ENCODE results near the gene VAV3. TPM values are rescaled to one million over a fixed set of nuclear protein-coding genes. Genes with fewer than 3 reads are reported as not detected.

Gene VAV3
- total and polyA plus RNA-seq, 2 of the 8 experiments (the other 6 are each of a cell fraction or from before 2014, with no cell fraction given) = 2.9 to 7.9 TPM

GRCh38 chr1:107817935-107818334, 147.0 kb downstream of the VAV3 start:
- Histone ChIP-seq H4K20me1 (replicated peaks in 1 of 2; ENCODE audit: control insufficient read depth in 1 of 2, insufficient read depth in 2 of 2, low read length in 2 of 2) (no peaks in the 10 kb centered on the region), H3K14ac (ENCODE audit: insufficient read length) (no peak overlapping the region), H3K4me2 (ENCODE audit: insufficient read depth in 1 of 2, low read depth in 2 of 2, low read length in 2 of 2) (no peak overlapping the region), H3K4me3 (ENCODE audit: extremely low read depth in 1 of 4, insufficient read depth in 2 of 4, low read depth in 3 of 4, low read length in 4 of 4) (no peak overlapping the region), H3K9ac (replicated peaks in 1 of 4; ENCODE audit: extremely low read depth in 1 of 4, low read depth in 3 of 4, low read length in 3 of 4) (no peak overlapping the region), H3K4me1 (replicated peaks in 1 of 4; ENCODE audit: control insufficient read depth in 3 of 4, insufficient read depth in 4 of 4, low read length in 3 of 4) (peaks cover 0 to 3% (median 0%) of the 10 kb centered on the region in 4 experiments; a peak in 3 of 7 replicates), H2BK5ac (ENCODE audit: low read depth, low read length) (no peak overlapping the region), H2BK15ac (ENCODE audit: low read length) (no peak overlapping the region), H2BK20ac (ENCODE audit: low read length) (no peak overlapping the region), H3K36me3 (ENCODE audit: control insufficient read depth in 2 of 4, insufficient read depth in 4 of 4, low read length in 3 of 4) (no peaks in the 10 kb centered on the region), H3K27me3 (replicated peaks in 1 of 4; ENCODE audit: control insufficient read depth in 3 of 4, extremely low read depth in 1 of 4, insufficient read depth in 3 of 4, low read length in 3 of 4) (no peaks in the 10 kb centered on the region), H3K18ac (ENCODE audit: extremely low read depth, low read length) (no peak overlapping the region), H4K91ac (replicated peaks; ENCODE audit: insufficient read length, low read length) (no peak overlapping the region), H3K23me2 (ENCODE audit: low read depth, low read length) (no peaks in the 10 kb centered on the region; the same call in 1 of the 2 replicates), H3K56ac (replicated peaks; ENCODE audit: insufficient read length, low read depth, low read length) (no peak overlapping the region), H3K9me3 (ENCODE audit: insufficient read depth in 2 of 2, low read depth in 1 of 2, low read length in 1 of 2) (no peaks in the 10 kb centered on the region), H2BK12ac (ENCODE audit: low read depth, low read length) (no peak overlapping the region), H3K4ac (replicated peaks; ENCODE audit: insufficient read length, low read depth, low read length) (no peak overlapping the region), H2AK5ac (ENCODE audit: low read depth, low read length) (no peak overlapping the region), H4K5ac (ENCODE audit: insufficient read length, low read depth, low read length) (no peak overlapping the region), H2BK120ac (replicated peaks; ENCODE audit: low read depth, low read length) (no peak overlapping the region), H3K79me1 (ENCODE audit: low read depth, low read length) (no peaks in the 10 kb centered on the region), H3K27ac (ENCODE audit: low read depth, low read length) (no peak overlapping the region), H3K23ac (ENCODE audit: insufficient read length) (no peak overlapping the region), H2AFZ (ENCODE audit: low read length) (no peak overlapping the region), H4K8ac (ENCODE audit: extremely low read depth, insufficient read depth, low read length) (no peak overlapping the region), H3K79me2 (ENCODE audit: control insufficient read depth in 1 of 2, insufficient read depth in 2 of 2, low read length in 2 of 2) (no peaks in the 10 kb centered on the region)
- POLR2A ChIA-PET (ENCODE audit: partially characterized antibody) = interaction anchor here (0.7 kb wide), 1 partner anchor 789 kb away, joined by 3 read pairs; no protein-coding TSS in a partner anchor
- 85% methylated on average over 2 of the region's 2 CpGs; no CpG with 5 or more reads in 1 of the 2 experiments for WGBS, 2 experiments (ENCODE audit: extremely low coverage in 1 of 2, insufficient coverage in 1 of 2, insufficient read length in 1 of 2, insufficient replicate concordance in 2 of 2, low coverage in 1 of 2, low lambda C conversion rate in 2 of 2, missing lambda C conversion rate in 1 of 2)
- DNase-seq (ENCODE audit: low read depth in 1 of 2, low spot score in 2 of 2) = no peak
- FAIRE-seq = no peak
- CTCF ChIA-PET (ENCODE audit: partially characterized antibody) = interaction anchor here (0.7 to 1.5 kb wide), 4 partner anchors 14 to 38 kb away, joined by 3 read pairs; no protein-coding TSS in a partner anchor
- TF ChIP-seq CREB1 (IDR thresholded peaks at IDR 0.05) = no peak
- TF ChIP-seq RAD21 (IDR thresholded peaks at IDR 0.05 in 1 of 2, conservative IDR thresholded peaks at IDR 0.05 in 1 of 2; ENCODE audit: low read depth in 2 of 2, low read length in 2 of 2) = no peak
- no peak for TF ChIP-seq ATF2 (IDR thresholded peaks at IDR 0.05; ENCODE audit: low read length)
- TF ChIP-seq TBP (IDR thresholded peaks at IDR 0.05; ENCODE audit: low read depth, low read length) = no peak
- no peak for TF ChIP-seq ASH2L (IDR thresholded peaks at IDR 0.05; ENCODE audit: low read length)
- no peak for TF ChIP-seq SUZ12 (IDR thresholded peaks at IDR 0.05; ENCODE audit: low read length)
- no peak for TF ChIP-seq TEAD4 (IDR thresholded peaks at IDR 0.05; ENCODE audit: low read depth, low read length)
- TF ChIP-seq BCL11A (IDR thresholded peaks at IDR 0.05; ENCODE audit: low read depth in 2 of 2, low read length in 2 of 2) = no peak
- TF ChIP-seq CTCF (IDR thresholded peaks at IDR 0.05; ENCODE audit: control extremely low read depth in 1 of 3, insufficient read depth in 1 of 3, low read depth in 1 of 3, low read length in 3 of 3) = no peak
